IMR-90 (cell line): ENCODE results near the gene PDZD2. TPM values are rescaled to one million over a fixed set of nuclear protein-coding genes. Genes with fewer than 3 reads are reported as not detected.

ENCODE experiments used
- ATAC-seq: fragments of 200-7000 bp; cut with Tn5 transposase; 2 replicates; pipeline ENCODE4 v1.9.1; 2020; ENCODE audit warnings: low read depth, mild to moderate bottlenecking, moderate library complexity
- BruUV-seq: library from RNA; stranded (reverse); fragments of 400-500 nt; replicated peaks from 2 replicates; lab custom pipeline; 2021; lab: Mats Ljungman, UMichigan
- CTCF ChIA-PET: fragments of 300-600 bp; formaldehyde crosslinking; extraction: SDS; loops from one replicate; lab custom pipeline; 2021; ENCODE audit warnings: antibody characterized with exemption; lab: Yijun Ruan, JAX
- POLR2A ChIA-PET: fragments of 300-600 bp; sonication (Branson Sonifier 250); formaldehyde crosslinking; loops from one replicate; lab custom pipeline; 2022; ENCODE audit warnings: antibody characterized with exemption; ENCODE audit not compliant: unreplicated experiment; lab: Charles Lee
- DNase-seq: peaks from one replicate; pipeline ENCODE4 v3.0.0; 2013
- H2AFZ ChIP-seq: replicated peaks from 2 replicates; pipeline ENCODE3; 2013; ENCODE audit warnings: low read length, mild to moderate bottlenecking; ENCODE audit not compliant: poor library complexity
- H2AK5ac ChIP-seq: 2 replicates; pipeline ENCODE4 v1.6.1; 2013; ENCODE audit warnings: low read depth, low read length, inconsistent platforms
- H2AK9ac ChIP-seq: replicated peaks from 2 replicates; pipeline ENCODE3; 2013; ENCODE audit warnings: mild to moderate bottlenecking, low read depth, low read length, moderate library complexity; ENCODE audit not compliant: poor library complexity
- H2BK120ac ChIP-seq: 2 replicates; pipeline ENCODE4 v1.6.1; 2013; ENCODE audit warnings: low read depth, low read length, inconsistent platforms
- H2BK15ac ChIP-seq: 3 replicates; pipeline ENCODE4 v1.6.1; 2013; ENCODE audit warnings: low read depth, low read length, inconsistent platforms
- H2BK20ac ChIP-seq: 2 replicates; pipeline ENCODE4 v1.6.1; 2013; ENCODE audit warnings: low read depth, mild to moderate bottlenecking, inconsistent platforms, low read length, moderate library complexity
- H2BK5ac ChIP-seq: 2 replicates; pipeline ENCODE4 v1.6.1; 2013; ENCODE audit warnings: mild to moderate bottlenecking, low read depth, low read length, inconsistent platforms; ENCODE audit not compliant: poor library complexity, severe bottlenecking
- H3K14ac ChIP-seq: replicated peaks from 2 replicates; pipeline ENCODE4 v1.6.1; 2013; ENCODE audit warnings: low read depth, low read length, inconsistent platforms
- H3K18ac ChIP-seq: 2 replicates; pipeline ENCODE4 v1.6.1; 2013; ENCODE audit warnings: low read depth, low read length, control low read depth
- H3K23ac ChIP-seq: 2 replicates; pipeline ENCODE4 v1.6.1; 2013; ENCODE audit warnings: low read depth, low read length, inconsistent platforms
- H3K27ac ChIP-seq: 2 replicates; pipeline ENCODE4 v1.5.1; 2013; ENCODE audit warnings: mild to moderate bottlenecking, control low read depth, low read length; ENCODE audit not compliant: insufficient read depth
- H3K27me3 ChIP-seq: 2 replicates; pipeline ENCODE4 v1.6.1; 2013; ENCODE audit warnings: low read length; ENCODE audit not compliant: control insufficient read depth, insufficient read depth
- H3K36me3 ChIP-seq: 2 replicates; pipeline ENCODE4 v1.6.1; 2013; ENCODE audit warnings: low read length, mixed read lengths; ENCODE audit not compliant: control insufficient read depth, insufficient read depth
- H3K4ac ChIP-seq: 2 replicates; pipeline ENCODE4 v1.6.1; 2013; ENCODE audit warnings: low read depth, low read length, inconsistent platforms
- H3K4me1 ChIP-seq: 2 replicates; pipeline ENCODE4 v1.6.1; 2013; ENCODE audit warnings: low read length, mixed read lengths; ENCODE audit not compliant: control insufficient read depth, insufficient read depth
- H3K4me2 ChIP-seq: 2 replicates; pipeline ENCODE4 v1.6.1; 2013; ENCODE audit warnings: low read depth, mild to moderate bottlenecking, control low read depth, low read length, moderate library complexity
- H3K4me3 ChIP-seq: 2 replicates; pipeline ENCODE4 v1.5.1; 2013; ENCODE audit warnings: low read depth, mild to moderate bottlenecking, control low read depth, low read length, moderate library complexity; ENCODE audit not compliant: insufficient read depth
- H3K56ac ChIP-seq: 2 replicates; pipeline ENCODE4 v1.6.1; 2013; ENCODE audit warnings: low read length, inconsistent platforms; ENCODE audit not compliant: insufficient read depth; ENCODE audit errors: extremely low read depth
- H3K79me1 ChIP-seq, 2 experiments: 2 replicates each; pipeline ENCODE4 v1.6.1; 2013; ENCODE audit warnings: low read length in 2 of 2, inconsistent platforms in 1 of 2, low read depth in 1 of 2
- H3K9ac ChIP-seq: 2 replicates; pipeline ENCODE4 v1.6.1; 2013; ENCODE audit warnings: low read depth, low read length, control low read depth
- H3K9me1 ChIP-seq: 2 replicates; pipeline ENCODE4 v1.6.1; 2013; ENCODE audit warnings: low read length, inconsistent platforms; ENCODE audit not compliant: insufficient read depth
- H3K9me3 ChIP-seq: 2 replicates; pipeline ENCODE4 v1.6.1; 2013; ENCODE audit warnings: low read length; ENCODE audit not compliant: control insufficient read depth, insufficient read depth
- H4K20me1 ChIP-seq: 2 replicates; pipeline ENCODE4 v1.6.1; 2013; ENCODE audit warnings: low read length, inconsistent platforms; ENCODE audit not compliant: insufficient read depth
- H4K5ac ChIP-seq: 2 replicates; pipeline ENCODE4 v1.6.1; 2013; ENCODE audit warnings: mild to moderate bottlenecking, low read depth, low read length, control low read depth
- H4K8ac ChIP-seq, 2 experiments: 2 replicates each; pipeline ENCODE4 v1.6.1; 2013; ENCODE audit warnings: low read depth in 2 of 2, low read length in 2 of 2, control low read depth in 1 of 2, inconsistent platforms in 1 of 2
- H4K91ac ChIP-seq: 2 replicates; pipeline ENCODE4 v1.6.1; 2013; ENCODE audit warnings: low read depth, low read length, inconsistent platforms; ENCODE audit not compliant: insufficient read depth
- CEBPB ChIP-seq: IDR thresholded peaks from 2 replicates; pipeline ENCODE4 v1.6.1; 2012; ENCODE audit warnings: low read depth, low read length, improper control_type of control experiment
- CHD1 ChIP-seq: IDR thresholded peaks from 2 replicates; pipeline ENCODE4 v1.6.1; 2012; ENCODE audit warnings: low read depth, low read length, improper control_type of control experiment
- FOS ChIP-seq: fragments of 150-350 bp; IDR thresholded peaks from 2 replicates; pipeline ENCODE4 v1.6.1; 2016; ENCODE audit warnings: low read depth, low read length
- MAZ ChIP-seq: IDR thresholded peaks from 2 replicates; pipeline ENCODE4 v1.6.1; 2012; ENCODE audit warnings: low read depth, mild to moderate bottlenecking, low read length, improper control_type of control experiment, moderate library complexity, borderline replicate concordance
- MXI1 ChIP-seq: IDR thresholded peaks from 2 replicates; pipeline ENCODE4 v1.6.1; 2012; ENCODE audit warnings: low read depth, mild to moderate bottlenecking, low read length, moderate library complexity, borderline replicate concordance
- NFE2L2 ChIP-seq: fragments of 150-350 bp; IDR thresholded peaks from 2 replicates; pipeline ENCODE4 v1.6.1; 2016; ENCODE audit warnings: low read depth, mild to moderate bottlenecking, low read length
- POLR2A ChIP-seq: IDR thresholded peaks from 2 replicates; pipeline ENCODE4 v1.6.1; 2012; ENCODE audit warnings: mild to moderate bottlenecking, low read depth, low read length
- RAD21 ChIP-seq: IDR thresholded peaks from 2 replicates; pipeline ENCODE4 v1.6.1; 2012; ENCODE audit warnings: low read length, improper control_type of control experiment
- RCOR1 ChIP-seq: IDR thresholded peaks from 2 replicates; pipeline ENCODE4 v1.6.1; 2012; ENCODE audit warnings: mild to moderate bottlenecking, low read length, improper control_type of control experiment; ENCODE audit not compliant: insufficient replicate concordance
- WGBS, 2 experiments: methylation state at CpG; one replicate each; pipeline versions ENCODE4 v1.1.5 to v1.1.7; 2013; ENCODE audit warnings: missing lambda C conversion rate in 2 of 2; ENCODE audit not compliant: insufficient read length in 1 of 2; ENCODE audit errors: extremely low coverage in 2 of 2; 5-methylcytosine and 5-hydroxymethylcytosine counted together
- dilution Hi-C: fragments of 300-500 bp; cut with HindIII; formaldehyde crosslinking; loops from one replicate; pipeline ENCODE4 v1.14.3; 2018; ENCODE audit warnings: low sequenced_read_pairs; ENCODE audit not compliant: unreplicated experiment
- in situ Hi-C: fragments of 300-500 bp; cut with MboI; formaldehyde crosslinking; loops from 3 replicates; pipeline ENCODE4 v1.14.3; 2019; ENCODE audit warnings: low sequenced_read_pairs, inconsistent platforms, mixed read lengths
- intact Hi-C: fragments of 100-400 bp; cut with micrococcal nuclease; formaldehyde crosslinking; loops from 2 replicates; pipeline ENCODE4 v1.10.0; 2022
- polyA plus RNA-seq, 3 experiments: library from polyadenylated mRNA; depleted of rRNA; stranded (reverse); fragments of >200 nt; gene quantifications; 2 replicates each; pipeline ENCODE4 v1.2.3, GENCODE V29; 2012; ENCODE audit warnings: low replicate concordance in 1 of 3
- total RNA-seq: library from RNA; depleted of rRNA; stranded (reverse); fragments of >200 nt; gene quantifications from 2 replicates; pipeline ENCODE4 v1.2.3, GENCODE V29; 2012
- TF ChIP-seq, protein P1 (sequence below): conservative IDR thresholded peaks from 2 replicates; pipeline ENCODE4 v1.5.1; 2012; ENCODE audit warnings: mild to moderate bottlenecking, low read depth, low read length, improper control_type of control experiment
- TF ChIP-seq, protein P2 (sequence below): fragments of 150-350 bp; IDR thresholded peaks from 2 replicates; pipeline ENCODE4 v1.6.1; 2016; ENCODE audit warnings: low read depth, mild to moderate bottlenecking, low read length, moderate library complexity, borderline replicate concordance

PDZD2 gene
- total and polyA plus RNA-seq, 2 of the 4 experiments (the other 2 are of a cell fraction): under 0.01 to 0.02 TPM

DNA sequence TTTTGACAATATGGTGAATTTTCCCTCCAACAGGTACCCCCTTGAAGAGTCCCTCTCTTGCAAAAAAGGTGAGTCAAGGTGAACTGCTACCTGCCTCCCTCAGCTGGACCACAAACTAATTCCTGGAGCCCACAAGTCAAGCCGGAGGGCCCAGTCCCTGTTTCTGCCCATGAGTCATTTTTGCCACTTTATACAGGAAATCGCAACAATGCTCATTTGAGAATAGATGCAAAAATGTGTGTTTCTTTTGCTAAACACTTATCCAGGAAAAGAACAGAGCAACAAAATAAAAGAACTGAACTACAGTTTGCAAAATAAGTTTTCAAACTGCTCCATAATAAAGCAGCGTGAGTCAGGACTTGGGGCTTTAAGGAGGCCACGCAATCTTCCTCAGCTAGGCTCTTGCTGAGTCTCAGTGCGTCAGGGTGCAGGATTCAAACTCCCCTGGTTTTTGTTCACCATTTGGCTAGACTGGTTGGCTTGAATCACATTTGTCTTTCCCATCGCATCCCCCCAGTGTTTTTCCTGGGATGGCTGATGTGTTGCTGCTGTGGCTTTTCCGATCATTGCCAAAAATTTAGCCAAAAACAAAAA lies 432.5 kb downstream of the PDZD2 start:
- H3K14ac ChIP-seq: no peak overlapping the region
- H2BK15ac ChIP-seq: no peak overlapping the region
- CTCF ChIA-PET: no interaction called here
- WGBS, 2 experiments: 100% methylated on average over 2 of the region's 7 CpGs; no CpG with 5 or more reads in 1 of the 2 experiments
- POLR2A ChIA-PET: no interaction called here
- BruUV-seq: no TSS peak
- H2AK5ac ChIP-seq: no peak overlapping the region
- H4K20me1 ChIP-seq: no peaks in the 10 kb centered on the region
- H3K4ac ChIP-seq: no peak overlapping the region
- H3K27ac ChIP-seq: no peak overlapping the region
- no peak overlapping the region for H2BK120ac ChIP-seq
- no peak overlapping the region for H3K56ac ChIP-seq
- H3K18ac ChIP-seq: no peak overlapping the region
- no peaks in the 10 kb centered on the region for H3K9me1 ChIP-seq
- no peak for DNase-seq
- no peak overlapping the region for H3K9ac ChIP-seq
- no peak for ATAC-seq
- H2BK20ac ChIP-seq: no peak overlapping the region
- H3K4me2 ChIP-seq: no peak overlapping the region
- no peaks in the 10 kb centered on the region for H3K4me1 ChIP-seq
- no peak overlapping the region for H3K4me3 ChIP-seq
- H3K36me3 ChIP-seq: no peaks in the 10 kb centered on the region
- H3K27me3 ChIP-seq: peaks cover 36% of the 10 kb centered on the region
- no peak overlapping the region for H4K91ac ChIP-seq
- no peak overlapping the region for H3K23ac ChIP-seq
- no peak overlapping the region for H2AFZ ChIP-seq
- no peak overlapping the region for H2AK9ac ChIP-seq
- intact Hi-C loops: no loop called here
- dilution Hi-C loops: loop anchor here (25.0 kb wide), 1 partner anchor 234 kb away; no protein-coding TSS in a partner anchor
- no peak overlapping the region for H4K8ac ChIP-seq
- no peak overlapping the region for H4K5ac ChIP-seq
- no peaks in the 10 kb centered on the region for H3K9me3 ChIP-seq
- no peak for TF ChIP-seq NFE2L2
- TF ChIP-seq, protein P1, sequence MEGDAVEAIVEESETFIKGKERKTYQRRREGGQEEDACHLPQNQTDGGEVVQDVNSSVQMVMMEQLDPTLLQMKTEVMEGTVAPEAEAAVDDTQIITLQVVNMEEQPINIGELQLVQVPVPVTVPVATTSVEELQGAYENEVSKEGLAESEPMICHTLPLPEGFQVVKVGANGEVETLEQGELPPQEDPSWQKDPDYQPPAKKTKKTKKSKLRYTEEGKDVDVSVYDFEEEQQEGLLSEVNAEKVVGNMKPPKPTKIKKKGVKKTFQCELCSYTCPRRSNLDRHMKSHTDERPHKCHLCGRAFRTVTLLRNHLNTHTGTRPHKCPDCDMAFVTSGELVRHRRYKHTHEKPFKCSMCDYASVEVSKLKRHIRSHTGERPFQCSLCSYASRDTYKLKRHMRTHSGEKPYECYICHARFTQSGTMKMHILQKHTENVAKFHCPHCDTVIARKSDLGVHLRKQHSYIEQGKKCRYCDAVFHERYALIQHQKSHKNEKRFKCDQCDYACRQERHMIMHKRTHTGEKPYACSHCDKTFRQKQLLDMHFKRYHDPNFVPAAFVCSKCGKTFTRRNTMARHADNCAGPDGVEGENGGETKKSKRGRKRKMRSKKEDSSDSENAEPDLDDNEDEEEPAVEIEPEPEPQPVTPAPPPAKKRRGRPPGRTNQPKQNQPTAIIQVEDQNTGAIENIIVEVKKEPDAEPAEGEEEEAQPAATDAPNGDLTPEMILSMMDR: no peak
- no peak for TF ChIP-seq MAZ
- no peak for TF ChIP-seq RAD21
- no peak for TF ChIP-seq POLR2A
- no peak for TF ChIP-seq MXI1
- no peak for TF ChIP-seq CEBPB
- no peak for TF ChIP-seq CHD1
- no peak for TF ChIP-seq FOS
- TF ChIP-seq, protein P2, sequence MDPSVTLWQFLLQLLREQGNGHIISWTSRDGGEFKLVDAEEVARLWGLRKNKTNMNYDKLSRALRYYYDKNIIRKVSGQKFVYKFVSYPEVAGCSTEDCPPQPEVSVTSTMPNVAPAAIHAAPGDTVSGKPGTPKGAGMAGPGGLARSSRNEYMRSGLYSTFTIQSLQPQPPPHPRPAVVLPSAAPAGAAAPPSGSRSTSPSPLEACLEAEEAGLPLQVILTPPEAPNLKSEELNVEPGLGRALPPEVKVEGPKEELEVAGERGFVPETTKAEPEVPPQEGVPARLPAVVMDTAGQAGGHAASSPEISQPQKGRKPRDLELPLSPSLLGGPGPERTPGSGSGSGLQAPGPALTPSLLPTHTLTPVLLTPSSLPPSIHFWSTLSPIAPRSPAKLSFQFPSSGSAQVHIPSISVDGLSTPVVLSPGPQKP: no peak
- TF ChIP-seq RCOR1: no peak
- H3K79me1 ChIP-seq: no peaks in the 10 kb centered on the region
- in situ Hi-C loops: loop anchor here (10.0 kb wide), 2 partner anchors 147 to 237 kb away; no protein-coding TSS in a partner anchor
- H2BK5ac ChIP-seq: no peak overlapping the region
